ENCODE results near the gene ITPKC. TPM values are rescaled to one million over a fixed set of nuclear protein-coding genes. Genes with fewer than 3 reads are reported as not detected.

Gene ITPKC
- total and polyA plus RNA-seq, 2 donors: 6.7 to 35.5 TPM

DNA sequence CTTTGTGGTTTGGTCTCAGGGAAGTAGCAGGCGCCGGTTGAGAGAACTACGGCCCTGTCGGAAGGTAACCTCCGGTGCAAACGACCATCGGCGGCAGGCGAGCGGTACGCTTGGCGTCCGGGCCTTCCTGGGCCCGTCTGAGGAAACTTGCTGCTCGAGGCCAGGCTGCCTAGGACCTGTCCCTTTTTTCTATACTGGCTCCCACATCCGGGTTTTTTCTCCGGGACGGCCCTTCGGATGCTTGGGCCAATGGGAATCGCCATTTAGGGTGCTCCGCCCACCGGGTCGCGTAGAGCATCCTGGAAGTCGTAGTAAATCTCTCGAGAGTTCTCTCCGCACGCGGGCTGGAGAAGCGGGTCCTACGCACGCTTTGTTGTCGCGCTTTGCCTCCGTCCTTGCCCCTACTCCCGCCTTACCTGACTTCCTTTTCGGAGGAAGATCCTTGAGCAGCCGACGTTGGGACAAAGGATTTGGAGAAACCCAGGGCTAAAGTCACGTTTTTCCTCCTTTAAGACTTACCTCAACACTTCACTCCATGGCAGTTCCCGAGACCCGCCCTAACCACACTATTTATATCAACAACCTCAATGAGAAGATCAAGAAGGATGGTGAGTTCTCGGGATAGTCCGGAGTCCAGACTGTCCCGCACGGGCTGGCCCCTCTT is 34.1 kb downstream of the ITPKC start, which contains the start of gene SNRPA:
TSS of gene SNRPA (plus strand) at position 330 of the 664 bp plus-strand sequence. CDS start at position 536, 206 bp downstream.
- Histone ChIP-seq H3K4me1 (ENCODE audit: control insufficient read depth in 2 of 2, insufficient read depth in 2 of 2, low read length in 2 of 2) (peaks cover 12 to 43% of the 10 kb centered on the region in 2 donors), H3K36me3 (ENCODE audit: control insufficient read depth in 2 of 2, insufficient read depth in 2 of 2, low read length in 1 of 2) (peaks cover 12 to 19% of the 10 kb centered on the region in 2 donors), H3K27ac (ENCODE audit: low read depth in 1 of 2, low read length in 1 of 2) (peak within 1 kb of the TSS; percentile 91 to 92), H3K4me3 (ENCODE audit: low read length in 2 of 2) (peak within 1 kb of the TSS; percentile 65 to 77), H3K27me3 (ENCODE audit: control insufficient read depth in 2 of 2, insufficient read depth in 1 of 2, low read length in 1 of 2) (no peaks in the 10 kb centered on the region), H3K9me3 (ENCODE audit: control insufficient read depth in 2 of 2, insufficient read depth in 1 of 2, low read length in 1 of 2) (no peaks in the 10 kb centered on the region)
- under 1% methylated on average over 46 of the region's 46 CpGs for WGBS
- peak; percentile 95 to 99 (median 97) for DNase-seq (ENCODE audit: low read depth in 6 of 9, low spot score in 9 of 9)

DNA sequence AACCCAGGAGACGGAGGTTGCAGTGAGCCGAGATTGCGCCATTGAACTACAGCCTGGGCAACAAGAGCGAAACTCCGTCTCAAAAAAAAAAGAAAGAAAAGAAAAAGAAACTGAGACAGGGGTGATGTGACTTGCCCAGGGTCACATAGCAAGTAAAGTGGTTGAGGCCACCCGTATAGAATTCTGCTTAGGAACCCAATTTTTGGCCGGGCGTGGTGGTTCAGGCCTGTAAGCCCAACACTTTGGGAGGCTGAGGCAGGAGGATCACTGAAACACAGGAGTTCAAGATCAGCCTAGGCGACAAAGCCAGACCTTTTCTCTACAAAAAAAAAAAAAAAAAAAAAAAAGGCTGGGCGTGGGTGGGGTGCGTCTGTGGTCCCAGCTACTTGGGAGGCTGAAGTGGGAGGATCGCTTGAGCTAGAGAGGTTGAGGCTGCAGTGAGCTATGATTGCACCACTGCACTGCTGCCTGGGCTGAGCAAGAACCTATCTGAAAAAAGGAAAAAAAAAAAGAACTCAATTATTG is 35.4 kb downstream of the ITPKC start:
- no peaks in the 10 kb centered on the region for H3K9me3 ChIP-seq (ENCODE audit: control insufficient read depth in 2 of 2, insufficient read depth in 1 of 2, low read length in 1 of 2)
- peaks cover 12 to 46% of the 10 kb centered on the region in 2 donors for H3K4me1 ChIP-seq (ENCODE audit: control insufficient read depth in 2 of 2, insufficient read depth in 2 of 2, low read length in 2 of 2)
- H3K27me3 ChIP-seq (ENCODE audit: control insufficient read depth in 2 of 2, insufficient read depth in 1 of 2, low read length in 1 of 2): no peaks in the 10 kb centered on the region
- DNase-seq (ENCODE audit: low read depth in 6 of 9, low spot score in 9 of 9): no peak
- H3K36me3 ChIP-seq (ENCODE audit: control insufficient read depth in 2 of 2, insufficient read depth in 2 of 2, low read length in 1 of 2): peaks cover 25 to 32% of the 10 kb centered on the region in 2 donors
- 88% methylated on average over 12 of the region's 12 CpGs for WGBS
- H3K4me3 ChIP-seq (ENCODE audit: low read length in 2 of 2): peak overlapping the region; percentile 65 to 66
- no peak overlapping the region for H3K27ac ChIP-seq (ENCODE audit: low read depth in 1 of 2, low read length in 1 of 2)

DNA sequence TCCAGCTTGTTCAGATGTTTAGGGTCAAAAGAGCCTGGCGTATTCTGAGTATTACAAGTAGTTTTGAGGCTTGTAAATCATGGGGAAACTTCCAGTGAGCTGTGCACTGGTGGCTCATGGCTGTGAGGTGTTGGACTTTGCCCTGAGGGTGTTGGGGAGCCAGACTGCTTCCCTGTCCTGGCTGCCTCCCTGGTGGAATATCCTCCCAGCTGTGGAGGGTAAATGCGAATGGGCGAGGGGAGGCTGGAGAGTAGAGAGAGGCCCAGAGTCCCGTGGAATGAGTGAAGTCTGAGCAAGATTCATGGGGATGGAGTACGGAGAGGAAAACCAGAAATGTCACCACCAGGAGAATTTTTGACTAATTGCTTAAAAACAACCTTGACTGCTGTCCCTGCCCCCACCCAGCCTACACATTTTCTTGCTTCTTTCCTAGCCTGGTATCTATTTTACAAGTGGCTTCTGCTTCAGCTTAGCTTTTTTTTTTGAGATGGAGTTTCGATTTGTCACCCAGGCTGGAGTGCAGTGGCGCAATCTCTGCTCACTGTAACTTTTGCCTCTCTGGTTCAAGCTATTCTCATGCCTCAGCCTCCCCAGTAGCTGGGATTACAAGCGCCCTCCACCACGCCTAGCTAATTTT is 37.8 kb downstream of the ITPKC start:
- 87% methylated on average over 9 of the region's 9 CpGs for WGBS
- Histone ChIP-seq H3K36me3 (ENCODE audit: control insufficient read depth in 2 of 2, insufficient read depth in 2 of 2, low read length in 1 of 2) (peaks cover 43 to 51% of the 10 kb centered on the region in 2 donors), H3K4me1 (ENCODE audit: control insufficient read depth in 2 of 2, insufficient read depth in 2 of 2, low read length in 2 of 2) (peaks cover 9 to 41% of the 10 kb centered on the region in 2 donors), H3K9me3 (ENCODE audit: control insufficient read depth in 2 of 2, insufficient read depth in 1 of 2, low read length in 1 of 2) (no peaks in the 10 kb centered on the region), H3K4me3 (ENCODE audit: low read length in 2 of 2) (peak overlapping the region in 1 of 2 donors; percentile 2), H3K27ac (ENCODE audit: low read depth in 1 of 2, low read length in 1 of 2) (peak overlapping the region; percentile 34 to 58), H3K27me3 (ENCODE audit: control insufficient read depth in 2 of 2, insufficient read depth in 1 of 2, low read length in 1 of 2) (no peaks in the 10 kb centered on the region)
- DNase-seq (ENCODE audit: low read depth in 6 of 9, low spot score in 9 of 9): no peak

DNA sequence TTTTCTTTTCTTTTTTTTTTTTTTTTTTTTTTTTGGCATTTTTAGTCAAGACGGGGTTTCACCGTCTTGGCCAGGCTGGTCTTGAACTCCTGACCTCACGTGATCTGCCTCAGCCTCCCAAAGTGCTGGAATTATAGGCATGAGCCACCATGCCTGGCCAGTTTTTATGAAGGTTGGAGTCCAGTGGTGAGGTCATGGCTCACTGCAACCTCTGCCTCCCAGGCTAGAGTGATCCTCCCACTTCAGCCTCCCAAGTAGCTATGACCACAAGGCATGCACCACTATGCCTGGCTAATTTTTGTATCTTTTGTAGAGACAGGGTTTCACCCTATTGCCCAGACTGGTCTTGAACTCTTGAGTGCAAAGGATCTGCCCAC is 38.3 kb downstream of the ITPKC start:
- 99% methylated on average over 3 of the region's 3 CpGs for WGBS
- Histone ChIP-seq H3K27ac (ENCODE audit: low read depth in 1 of 2, low read length in 1 of 2) (peak overlapping the region in 1 of 2 donors; percentile 26), H3K4me1 (ENCODE audit: control insufficient read depth in 2 of 2, insufficient read depth in 2 of 2, low read length in 2 of 2) (peaks cover 5 to 36% of the 10 kb centered on the region in 2 donors), H3K9me3 (ENCODE audit: control insufficient read depth in 2 of 2, insufficient read depth in 1 of 2, low read length in 1 of 2) (no peaks in the 10 kb centered on the region), H3K36me3 (ENCODE audit: control insufficient read depth in 2 of 2, insufficient read depth in 2 of 2, low read length in 1 of 2) (peaks cover 48 to 56% of the 10 kb centered on the region in 2 donors), H3K4me3 (ENCODE audit: low read length in 2 of 2) (no peak overlapping the region), H3K27me3 (ENCODE audit: control insufficient read depth in 2 of 2, insufficient read depth in 1 of 2, low read length in 1 of 2) (no peaks in the 10 kb centered on the region)
- no peak for DNase-seq (ENCODE audit: low read depth in 6 of 9, low spot score in 9 of 9)

DNA sequence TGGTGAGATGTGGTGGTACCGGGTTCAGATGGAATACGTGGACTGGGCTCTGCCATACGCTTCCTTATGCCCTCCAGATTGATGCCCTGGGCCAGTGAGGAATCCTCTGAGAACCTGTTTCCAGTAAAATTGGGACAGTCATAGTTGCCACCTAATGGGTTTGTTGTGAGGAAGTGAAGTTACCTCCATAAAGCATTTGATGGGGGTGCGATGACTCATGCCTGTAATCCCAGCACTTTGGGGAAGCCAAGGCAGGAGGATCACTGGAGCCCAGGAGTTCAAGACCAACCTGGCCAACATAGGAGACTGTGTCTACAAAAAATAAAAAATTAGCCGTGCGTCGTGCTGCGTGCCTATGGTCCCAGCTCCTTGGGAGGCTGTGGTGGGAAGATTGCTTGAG is 38.9 kb downstream of the ITPKC start:
- Histone ChIP-seq H3K4me3 (ENCODE audit: low read length in 2 of 2) (no peak overlapping the region), H3K4me1 (ENCODE audit: control insufficient read depth in 2 of 2, insufficient read depth in 2 of 2, low read length in 2 of 2) (peaks cover 5 to 36% of the 10 kb centered on the region in 2 donors), H3K9me3 (ENCODE audit: control insufficient read depth in 2 of 2, insufficient read depth in 1 of 2, low read length in 1 of 2) (no peaks in the 10 kb centered on the region), H3K27me3 (ENCODE audit: control insufficient read depth in 2 of 2, insufficient read depth in 1 of 2, low read length in 1 of 2) (no peaks in the 10 kb centered on the region), H3K27ac (ENCODE audit: low read depth in 1 of 2, low read length in 1 of 2) (no peak overlapping the region), H3K36me3 (ENCODE audit: control insufficient read depth in 2 of 2, insufficient read depth in 2 of 2, low read length in 1 of 2) (peaks cover 54 to 62% of the 10 kb centered on the region in 2 donors)
- DNase-seq (ENCODE audit: low read depth in 6 of 9, low spot score in 9 of 9): no peak
- 98% methylated on average over 8 of the region's 8 CpGs for WGBS

DNA sequence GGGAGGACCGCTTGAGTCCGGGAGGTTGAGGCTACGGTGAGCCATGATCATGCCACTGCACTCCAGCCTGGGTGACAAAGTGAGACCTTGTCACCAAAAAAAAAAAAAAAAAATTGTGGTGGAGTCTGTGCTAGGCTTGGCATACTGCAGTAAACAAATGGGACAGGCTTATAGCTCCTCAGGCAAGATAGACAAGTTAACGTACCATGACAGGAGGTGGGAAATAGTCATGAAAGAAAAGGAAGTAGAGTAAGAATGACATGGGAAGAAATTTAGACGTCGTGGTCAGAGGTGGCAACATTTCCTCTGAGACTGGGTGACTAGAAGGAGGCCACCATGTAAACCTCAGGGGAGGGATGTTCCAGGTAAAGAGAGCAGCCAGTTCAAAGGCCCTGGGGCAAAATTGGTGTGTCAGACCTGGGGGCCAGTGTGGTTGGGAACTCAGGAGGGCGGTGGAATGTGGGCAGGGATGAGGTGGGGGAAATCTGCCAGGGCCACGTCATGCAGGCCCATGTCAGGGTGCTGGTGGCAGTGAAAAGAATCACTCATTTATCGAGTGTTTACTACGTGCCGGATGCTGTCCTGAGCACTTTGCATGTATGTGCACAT is 39.7 kb downstream of the ITPKC start:
- Histone ChIP-seq H3K27me3 (ENCODE audit: control insufficient read depth in 2 of 2, insufficient read depth in 1 of 2, low read length in 1 of 2) (no peaks in the 10 kb centered on the region), H3K9me3 (ENCODE audit: control insufficient read depth in 2 of 2, insufficient read depth in 1 of 2, low read length in 1 of 2) (no peaks in the 10 kb centered on the region), H3K27ac (ENCODE audit: low read depth in 1 of 2, low read length in 1 of 2) (no peak overlapping the region), H3K36me3 (ENCODE audit: control insufficient read depth in 2 of 2, insufficient read depth in 2 of 2, low read length in 1 of 2) (peaks cover 61 to 70% of the 10 kb centered on the region in 2 donors), H3K4me3 (ENCODE audit: low read length in 2 of 2) (no peak overlapping the region), H3K4me1 (ENCODE audit: control insufficient read depth in 2 of 2, insufficient read depth in 2 of 2, low read length in 2 of 2) (peaks cover 5 to 35% of the 10 kb centered on the region in 2 donors)
- DNase-seq (ENCODE audit: low read depth in 6 of 9, low spot score in 9 of 9): no peak
- WGBS: 89% methylated on average over 11 of the region's 11 CpGs

DNA sequence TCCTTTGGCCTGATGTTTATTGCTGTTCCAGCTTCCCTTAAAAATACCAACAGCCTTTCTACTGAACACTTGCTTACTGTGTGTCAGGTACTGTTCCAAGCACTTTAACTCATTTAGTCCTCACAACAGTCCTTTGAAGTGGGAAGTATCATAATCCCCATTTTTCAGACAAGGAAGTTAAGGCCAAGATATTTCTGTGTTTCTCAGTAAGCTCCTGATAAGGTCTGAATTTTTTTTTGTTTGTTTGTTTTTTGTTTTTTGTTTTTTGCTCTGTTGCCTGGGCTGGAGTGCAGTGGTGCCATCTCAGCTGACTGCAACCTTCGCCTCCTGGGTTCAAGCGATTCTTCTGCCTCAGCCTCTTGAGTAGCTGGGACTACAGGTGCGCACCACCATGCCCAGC is 41.6 kb downstream of the ITPKC start:
- Histone ChIP-seq H3K9me3 (ENCODE audit: control insufficient read depth in 2 of 2, insufficient read depth in 1 of 2, low read length in 1 of 2) (no peaks in the 10 kb centered on the region), H3K27me3 (ENCODE audit: control insufficient read depth in 2 of 2, insufficient read depth in 1 of 2, low read length in 1 of 2) (no peaks in the 10 kb centered on the region), H3K36me3 (ENCODE audit: control insufficient read depth in 2 of 2, insufficient read depth in 2 of 2, low read length in 1 of 2) (peaks cover 80 to 88% of the 10 kb centered on the region in 2 donors), H3K4me1 (ENCODE audit: control insufficient read depth in 2 of 2, insufficient read depth in 2 of 2, low read length in 2 of 2) (peaks cover 5 to 21% of the 10 kb centered on the region in 2 donors), H3K4me3 (ENCODE audit: low read length in 2 of 2) (no peak overlapping the region), H3K27ac (ENCODE audit: low read depth in 1 of 2, low read length in 1 of 2) (no peak overlapping the region)
- WGBS: 97% methylated on average over 3 of the region's 3 CpGs
- no peak for DNase-seq (ENCODE audit: low read depth in 6 of 9, low spot score in 9 of 9)

DNA sequence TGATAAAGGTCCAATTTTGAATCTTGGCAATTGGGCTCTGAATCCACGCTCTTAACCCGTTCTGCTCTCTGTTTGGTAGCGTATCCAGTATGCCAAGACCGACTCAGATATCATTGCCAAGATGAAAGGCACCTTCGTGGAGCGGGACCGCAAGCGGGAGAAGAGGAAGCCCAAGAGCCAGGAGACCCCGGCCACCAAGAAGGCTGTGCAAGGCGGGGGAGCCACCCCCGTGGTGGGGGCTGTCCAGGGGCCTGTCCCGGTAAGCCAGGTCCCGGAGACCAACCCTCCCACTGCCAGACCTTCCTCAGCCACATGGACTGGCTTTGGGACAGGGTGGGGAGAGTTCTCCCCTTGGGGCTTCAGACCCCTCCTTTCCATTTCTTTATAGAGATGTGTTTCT is 42.4 kb downstream of the ITPKC start:
- H3K4me1 ChIP-seq (ENCODE audit: control insufficient read depth in 2 of 2, insufficient read depth in 2 of 2, low read length in 2 of 2): peaks cover 5 to 18% of the 10 kb centered on the region in 2 donors

More for the DNA sequence above, 42.4 kb downstream of the ITPKC start:
- Histone ChIP-seq H3K4me3 (ENCODE audit: low read length in 2 of 2) (no peak overlapping the region), H3K27me3 (ENCODE audit: control insufficient read depth in 2 of 2, insufficient read depth in 1 of 2, low read length in 1 of 2) (no peaks in the 10 kb centered on the region), H3K36me3 (ENCODE audit: control insufficient read depth in 2 of 2, insufficient read depth in 2 of 2, low read length in 1 of 2) (peaks cover 85 to 95% of the 10 kb centered on the region in 2 donors), H3K9me3 (ENCODE audit: control insufficient read depth in 2 of 2, insufficient read depth in 1 of 2, low read length in 1 of 2) (no peaks in the 10 kb centered on the region), H3K27ac (ENCODE audit: low read depth in 1 of 2, low read length in 1 of 2) (no peak overlapping the region)
- WGBS: 97% methylated on average over 13 of the region's 13 CpGs
- no peak for DNase-seq (ENCODE audit: low read depth in 6 of 9, low spot score in 9 of 9)

Data from thymus (tissue), 11 donors.